HG03565 (cell line): ENCODE measurements around the gene IL3.

ENCODE experiments used
- ATAC-seq: cut with Tn5 transposase; IDR thresholded peaks from one replicate; pipeline ENCODE4 v1.9.1; 2021; ENCODE audit warnings: mild to moderate bottlenecking, moderate library complexity; ENCODE audit not compliant: unreplicated experiment

The IL3 gene

DNA sequence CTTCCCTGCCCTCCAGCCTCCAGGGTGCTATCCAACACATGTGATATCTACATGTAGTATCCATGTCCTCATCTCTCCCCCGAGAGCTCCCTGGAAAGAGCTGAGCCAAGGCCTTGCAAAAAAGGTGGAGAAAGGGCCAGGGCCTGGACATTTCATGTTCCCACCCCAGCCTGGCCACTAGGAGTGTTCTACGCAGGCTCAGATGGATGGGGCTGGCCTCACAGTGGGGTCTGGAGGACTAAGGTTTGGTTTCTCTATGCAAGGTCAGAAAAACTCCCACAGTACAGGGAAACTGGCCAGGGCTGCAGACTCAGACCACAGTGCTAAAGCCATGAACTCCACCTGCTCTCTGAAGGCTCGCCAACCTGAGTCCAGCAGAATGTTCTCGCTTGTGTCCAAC, 11.6 kb downstream of the IL3 start:
- no peak for ATAC-seq

DNA sequence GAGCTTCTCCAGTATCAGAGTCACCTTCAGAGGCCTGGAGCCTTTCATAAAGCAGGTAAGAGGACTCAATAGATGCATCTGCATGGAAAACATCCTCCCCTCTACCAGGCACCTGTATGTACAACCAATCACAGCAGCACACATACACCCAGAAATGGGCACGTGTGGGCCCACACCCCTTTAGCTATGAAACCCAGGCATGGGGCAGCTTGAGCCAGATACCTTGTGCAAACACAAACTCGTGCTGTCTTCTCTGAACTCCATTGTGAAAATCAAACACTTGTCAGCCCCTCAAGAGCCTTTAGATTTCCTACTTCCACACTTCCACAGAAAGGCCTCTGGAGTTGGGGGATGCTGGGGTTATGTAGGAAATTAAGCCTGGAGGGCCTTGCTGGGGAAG, 12.1 kb downstream of the IL3 start:
- no peak for ATAC-seq

DNA sequence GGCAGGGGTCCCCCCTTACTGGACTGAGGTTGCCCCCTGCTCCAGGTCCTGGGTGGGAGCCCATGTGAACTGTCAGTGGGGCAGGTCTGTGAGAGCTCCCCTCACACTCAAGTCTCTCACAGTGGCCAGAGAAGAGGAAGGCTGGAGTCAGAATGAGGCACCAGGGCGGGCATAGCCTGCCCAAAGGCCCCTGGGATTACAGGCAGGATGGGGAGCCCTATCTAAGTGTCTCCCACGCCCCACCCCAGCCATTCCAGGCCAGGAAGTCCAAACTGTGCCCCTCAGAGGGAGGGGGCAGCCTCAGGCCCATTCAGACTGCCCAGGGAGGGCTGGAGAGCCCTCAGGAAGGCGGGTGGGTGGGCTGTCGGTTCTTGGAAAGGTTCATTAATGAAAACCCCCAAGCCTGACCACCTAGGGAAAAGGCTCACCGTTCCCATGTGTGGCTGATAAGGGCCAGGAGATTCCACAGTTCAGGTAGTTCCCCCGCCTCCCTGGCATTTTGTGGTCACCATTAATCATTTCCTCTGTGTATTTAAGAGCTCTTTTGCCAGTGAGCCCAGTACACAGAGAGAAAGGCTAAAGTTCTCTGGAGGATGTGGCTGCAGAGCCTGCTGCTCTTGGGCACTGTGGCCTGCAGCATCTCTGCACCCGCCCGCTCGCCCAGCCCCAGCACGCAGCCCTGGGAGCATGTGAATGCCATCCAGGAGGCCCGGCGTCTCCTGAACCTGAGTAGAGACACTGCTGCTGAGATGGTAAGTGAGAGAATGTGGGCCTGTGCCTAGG, 13.0 kb downstream of the IL3 start, which contains the start of gene CSF2:
CSF2 (plus strand) TSS at position 559 of the 783 bp plus-strand sequence; CDS start at position 594, 35 bp downstream.
- no peak for ATAC-seq

DNA sequence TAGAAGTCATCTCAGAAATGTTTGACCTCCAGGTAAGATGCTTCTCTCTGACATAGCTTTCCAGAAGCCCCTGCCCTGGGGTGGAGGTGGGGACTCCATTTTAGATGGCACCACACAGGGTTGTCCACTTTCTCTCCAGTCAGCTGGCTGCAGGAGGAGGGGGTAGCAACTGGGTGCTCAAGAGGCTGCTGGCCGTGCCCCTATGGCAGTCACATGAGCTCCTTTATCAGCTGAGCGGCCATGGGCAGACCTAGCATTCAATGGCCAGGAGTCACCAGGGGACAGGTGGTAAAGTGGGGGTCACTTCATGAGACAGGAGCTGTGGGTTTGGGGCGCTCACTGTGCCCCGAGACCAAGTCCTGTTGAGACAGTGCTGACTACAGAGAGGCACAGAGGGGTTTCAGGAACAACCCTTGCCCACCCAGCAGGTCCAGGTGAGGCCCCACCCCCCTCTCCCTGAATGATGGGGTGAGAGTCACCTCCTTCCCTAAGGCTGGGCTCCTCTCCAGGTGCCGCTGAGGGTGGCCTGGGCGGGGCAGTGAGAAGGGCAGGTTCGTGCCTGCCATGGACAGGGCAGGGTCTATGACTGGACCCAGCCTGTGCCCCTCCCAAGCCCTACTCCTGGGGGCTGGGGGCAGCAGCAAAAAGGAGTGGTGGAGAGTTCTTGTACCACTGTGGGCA, 13.8 kb downstream of the IL3 start:
- ATAC-seq = no peak

DNA sequence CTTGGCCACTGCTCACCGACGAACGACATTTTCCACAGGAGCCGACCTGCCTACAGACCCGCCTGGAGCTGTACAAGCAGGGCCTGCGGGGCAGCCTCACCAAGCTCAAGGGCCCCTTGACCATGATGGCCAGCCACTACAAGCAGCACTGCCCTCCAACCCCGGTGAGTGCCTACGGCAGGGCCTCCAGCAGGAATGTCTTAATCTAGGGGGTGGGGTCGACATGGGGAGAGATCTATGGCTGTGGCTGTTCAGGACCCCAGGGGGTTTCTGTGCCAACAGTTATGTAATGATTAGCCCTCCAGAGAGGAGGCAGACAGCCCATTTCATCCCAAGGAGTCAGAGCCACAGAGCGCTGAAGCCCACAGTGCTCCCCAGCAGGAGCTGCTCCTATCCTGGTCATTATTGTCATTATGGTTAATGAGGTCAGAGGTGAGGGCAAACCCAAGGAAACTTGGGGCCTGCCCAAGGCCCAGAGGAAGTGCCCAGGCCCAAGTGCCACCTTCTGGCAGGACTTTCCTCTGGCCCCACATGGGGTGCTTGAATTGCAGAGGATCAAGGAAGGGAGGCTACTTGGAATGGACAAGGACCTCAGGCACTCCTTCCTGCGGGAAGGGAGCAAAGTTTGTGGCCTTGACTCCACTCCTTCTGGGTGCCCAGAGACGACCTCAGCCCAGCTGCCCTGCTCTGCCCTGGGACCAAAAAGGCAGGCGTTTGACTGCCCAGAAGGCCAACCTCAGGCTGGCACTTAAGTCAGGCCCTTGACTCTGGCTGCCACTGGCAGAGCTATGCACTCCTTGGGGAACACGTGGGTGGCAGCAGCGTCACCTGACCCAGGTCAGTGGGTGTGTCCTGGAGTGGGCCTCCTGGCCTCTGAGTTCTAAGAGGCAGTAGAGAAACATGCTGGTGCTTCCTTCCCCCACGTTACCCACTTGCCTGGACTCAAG, 14.6 kb downstream of the IL3 start:
- no peak for ATAC-seq

DNA sequence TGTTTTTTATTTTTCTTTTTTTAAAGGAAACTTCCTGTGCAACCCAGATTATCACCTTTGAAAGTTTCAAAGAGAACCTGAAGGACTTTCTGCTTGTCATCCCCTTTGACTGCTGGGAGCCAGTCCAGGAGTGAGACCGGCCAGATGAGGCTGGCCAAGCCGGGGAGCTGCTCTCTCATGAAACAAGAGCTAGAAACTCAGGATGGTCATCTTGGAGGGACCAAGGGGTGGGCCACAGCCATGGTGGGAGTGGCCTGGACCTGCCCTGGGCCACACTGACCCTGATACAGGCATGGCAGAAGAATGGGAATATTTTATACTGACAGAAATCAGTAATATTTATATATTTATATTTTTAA, 15.2 kb downstream of the IL3 start:
- no peak for ATAC-seq

DNA sequence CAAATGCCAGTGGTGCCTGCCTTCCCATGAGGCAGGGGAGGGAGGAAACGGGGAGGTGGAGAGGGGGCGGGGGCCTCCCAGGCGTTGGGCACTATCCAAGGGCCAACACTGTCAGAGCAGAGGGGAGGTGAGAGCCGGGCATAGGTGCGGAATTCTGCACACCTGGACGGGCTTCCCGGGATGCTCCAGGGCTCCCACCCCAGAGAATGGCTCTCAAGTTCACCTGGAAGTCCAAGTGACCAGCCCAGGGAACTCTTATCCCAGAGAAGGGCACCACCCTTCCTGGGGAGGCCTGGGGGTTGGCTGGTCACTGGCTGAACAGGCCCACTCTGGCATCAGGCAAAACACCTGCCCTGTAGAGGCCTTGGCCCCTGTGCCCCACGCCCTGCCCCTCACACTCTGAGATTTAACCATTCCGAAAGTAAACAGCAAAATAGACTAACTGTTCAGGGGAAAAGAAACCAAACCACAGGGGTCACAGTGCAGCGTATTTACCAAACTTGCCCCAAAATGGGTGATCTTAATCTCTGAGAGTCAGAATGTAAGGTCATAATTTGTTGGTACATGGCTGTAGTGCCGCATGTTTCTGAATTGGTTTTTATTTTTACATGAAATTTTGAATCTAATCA, 15.9 kb downstream of the IL3 start:
- ATAC-seq = no peak

DNA sequence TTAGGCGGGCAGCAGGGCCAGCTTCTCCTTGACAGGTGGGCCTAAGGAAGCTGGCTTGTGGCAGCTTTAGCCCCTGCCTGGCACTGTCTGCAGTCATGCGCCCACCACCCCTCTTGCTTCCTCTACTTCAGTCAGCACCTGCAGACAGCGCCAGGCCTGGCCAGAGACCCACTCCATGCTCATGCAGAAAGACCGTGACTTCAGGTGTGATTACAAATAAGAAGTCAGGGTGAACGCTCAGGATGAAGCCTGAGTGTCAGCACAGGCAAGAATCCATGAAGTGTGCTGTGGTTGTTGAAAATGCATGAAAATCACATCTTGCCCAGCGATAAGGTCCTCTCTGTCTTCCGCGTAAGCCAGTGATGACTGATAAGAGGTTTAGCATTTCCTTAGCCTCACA, 16.5 kb downstream of the IL3 start:
- no peak for ATAC-seq

DNA sequence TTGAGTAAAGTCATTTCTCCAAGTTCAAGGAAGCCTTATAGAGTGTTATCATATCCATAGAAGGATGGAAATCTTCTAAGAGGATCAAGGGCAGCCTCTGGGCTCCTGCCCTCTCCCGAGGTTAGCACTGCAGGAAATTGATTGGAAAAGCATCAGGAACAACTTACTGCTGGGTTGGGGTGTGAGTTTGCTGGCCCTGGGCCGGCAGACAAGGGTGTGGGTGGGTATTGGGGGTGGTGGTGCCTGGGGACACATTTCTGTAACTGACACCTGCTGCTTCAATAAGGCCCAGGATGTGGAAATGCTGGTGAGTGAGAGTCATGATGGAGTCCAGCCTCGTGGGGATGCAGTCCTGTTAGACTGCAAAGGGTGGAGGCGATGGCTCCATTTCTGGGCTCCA, 18.6 kb downstream of the IL3 start:
- no peak for ATAC-seq

DNA sequence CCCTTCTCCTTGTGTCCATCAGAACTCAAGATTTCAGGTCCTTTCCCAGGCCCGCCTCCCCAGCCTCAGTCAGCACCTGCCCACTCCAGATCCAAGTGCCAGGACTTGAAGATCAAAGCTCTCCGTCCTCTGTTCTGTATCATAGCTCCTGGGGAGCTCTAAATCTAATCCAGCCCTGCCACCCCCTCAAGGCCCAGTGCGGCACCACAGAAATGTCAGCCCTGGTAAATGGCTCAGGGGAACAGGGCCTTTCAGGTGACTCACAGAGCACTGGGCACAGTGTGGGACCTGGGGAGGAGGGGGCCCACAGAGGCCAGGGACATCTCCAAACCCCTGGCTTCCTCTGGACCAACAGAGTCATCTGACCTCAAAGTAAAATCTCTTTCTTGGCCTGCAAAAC, 19.2 kb downstream of the IL3 start:
- no peak for ATAC-seq

DNA sequence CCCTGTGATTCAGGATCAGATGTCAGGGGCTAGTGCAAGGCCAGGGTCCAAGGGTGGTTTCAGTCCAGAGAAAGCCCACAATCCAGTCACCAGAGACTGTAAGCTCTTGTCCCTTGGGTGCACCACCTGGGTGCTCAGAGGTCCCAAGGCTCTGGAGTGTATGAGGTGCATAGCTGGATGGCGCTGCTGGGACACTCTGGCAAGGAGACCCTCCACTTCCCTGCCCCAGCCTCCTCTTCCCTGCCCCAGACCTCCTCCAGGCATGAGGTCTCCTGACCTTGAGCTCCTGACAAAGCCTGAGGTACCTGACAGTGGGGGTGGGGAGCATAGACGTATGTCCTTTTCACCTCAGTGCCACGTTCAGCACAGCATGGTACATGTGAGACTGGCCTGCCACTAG, 20.1 kb downstream of the IL3 start:
- no peak for ATAC-seq

DNA sequence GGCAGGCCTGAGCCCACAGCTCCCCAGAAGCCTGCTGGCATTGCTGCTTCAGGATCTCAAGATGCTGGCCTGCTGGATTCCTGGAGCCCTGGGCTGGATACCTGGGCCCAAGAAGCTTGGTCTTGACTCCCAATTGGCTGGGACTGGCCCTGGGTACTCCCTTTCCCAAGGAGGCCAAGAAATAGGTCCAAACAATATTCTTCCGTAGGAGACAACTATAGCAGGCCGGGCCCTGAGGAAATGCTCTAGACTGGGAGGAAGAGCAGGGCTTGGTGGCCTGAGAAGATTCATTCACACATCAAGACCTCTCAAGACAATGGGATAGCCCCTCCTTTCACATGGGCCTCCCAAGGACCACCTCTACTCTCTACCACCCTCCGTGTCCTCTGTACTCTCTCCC, 21.0 kb downstream of the IL3 start:
- no peak for ATAC-seq

DNA sequence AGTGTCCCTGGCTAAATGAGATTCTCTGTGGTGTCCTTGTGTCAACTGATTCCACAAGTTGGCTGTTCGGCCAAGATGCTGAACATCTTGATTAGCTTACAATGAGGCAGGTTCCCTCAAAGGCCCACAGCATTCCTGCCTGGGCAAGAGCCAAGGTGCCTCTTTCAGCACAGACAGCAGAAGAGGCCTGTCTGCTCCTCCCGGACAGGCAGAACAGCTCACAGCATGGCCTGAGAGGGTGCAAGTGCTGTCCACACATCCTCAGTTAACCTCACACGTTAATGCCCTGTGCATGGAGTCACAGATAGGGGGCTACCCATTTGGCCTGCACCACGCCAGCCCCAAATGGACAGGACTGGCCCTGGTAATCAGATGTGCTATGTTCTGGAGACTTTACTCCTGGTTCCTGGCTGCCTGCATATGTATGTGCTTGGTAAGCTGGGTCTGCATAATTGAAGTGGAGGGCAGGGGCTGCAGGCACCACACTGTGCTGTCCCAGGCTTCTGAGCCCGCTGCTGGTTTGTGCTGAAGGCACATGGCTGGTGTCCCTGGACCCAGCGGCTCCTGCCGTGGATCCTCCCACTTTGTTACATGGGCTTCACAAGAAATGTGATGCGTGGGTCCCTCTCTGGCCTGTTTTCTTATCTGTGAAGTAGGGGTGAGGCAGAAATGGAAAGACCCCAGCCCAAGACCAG, 22.0 kb downstream of the IL3 start:
- ATAC-seq = no peak

DNA sequence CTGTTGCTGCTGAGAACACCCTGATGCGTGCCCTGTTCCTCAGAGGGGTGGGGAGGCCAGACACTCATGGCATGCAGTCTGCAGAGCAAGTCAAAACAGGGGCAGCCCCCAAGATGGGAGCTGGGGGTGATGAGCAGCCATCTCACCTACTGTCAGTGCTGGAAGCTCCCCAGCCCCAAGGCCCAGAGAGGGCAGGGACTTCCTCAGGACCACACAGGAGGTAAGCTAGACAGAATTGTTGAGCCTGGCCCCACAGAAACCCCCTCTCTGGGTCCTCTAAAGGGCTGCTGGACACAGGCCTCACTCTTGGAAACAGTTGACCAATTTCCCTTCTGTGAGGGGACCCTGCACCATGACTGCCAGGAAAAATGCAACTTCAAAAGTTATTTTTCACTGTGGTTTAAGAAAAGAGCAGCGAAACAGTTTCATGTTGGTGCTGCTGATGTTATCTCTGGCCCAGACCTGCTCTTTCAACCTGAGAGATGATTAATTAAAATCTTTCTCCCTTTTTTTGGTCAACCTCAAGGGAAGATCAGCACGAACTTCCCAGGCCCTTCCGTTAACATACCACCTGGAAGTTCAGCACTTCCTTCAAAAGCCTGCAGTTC, 22.7 kb downstream of the IL3 start:
- ATAC-seq = no peak

DNA sequence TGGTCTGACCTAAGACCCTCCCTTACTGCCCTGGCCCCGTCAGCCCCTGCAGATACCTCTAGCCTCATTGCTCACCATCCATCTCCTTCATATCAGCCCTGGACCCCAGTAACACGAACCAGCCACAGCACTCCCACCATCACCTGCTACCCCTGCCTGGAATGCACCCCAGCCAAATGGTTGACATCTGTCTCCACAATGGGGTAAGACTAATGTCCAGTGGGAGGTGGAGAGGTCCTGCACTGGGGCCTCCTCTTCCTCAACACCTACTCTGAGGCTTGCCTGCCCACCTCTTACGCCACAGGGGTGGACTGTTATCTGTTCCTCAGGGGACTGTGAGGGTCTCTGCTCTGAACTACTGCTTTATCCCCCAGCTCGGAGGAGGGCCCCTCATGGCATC, 25.2 kb downstream of the IL3 start:
- ATAC-seq = no peak

DNA sequence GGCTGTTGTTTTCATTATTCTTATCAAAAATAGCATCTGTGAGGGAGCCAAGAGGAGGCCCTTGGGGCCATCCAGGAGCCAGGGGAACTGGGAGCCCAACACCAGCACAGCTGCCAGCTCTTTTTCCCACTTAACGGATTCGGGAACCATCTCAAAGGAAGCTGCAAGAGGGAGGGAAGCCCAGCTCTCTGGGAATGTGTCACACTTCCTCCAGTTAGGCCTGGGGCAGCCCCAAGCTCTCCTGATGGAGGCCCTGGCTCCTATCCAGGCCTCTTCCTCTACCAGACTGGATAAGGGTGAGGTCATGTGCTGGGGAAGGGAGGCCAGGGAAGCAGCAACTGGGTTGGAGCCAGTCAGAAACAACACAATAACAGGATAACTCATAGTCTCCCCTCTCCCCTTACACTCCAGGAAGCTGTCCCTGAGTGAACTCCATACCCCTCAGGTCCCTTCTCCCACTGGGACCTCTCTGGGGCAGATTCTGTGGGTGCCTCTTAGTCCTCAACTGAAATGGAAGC, 25.9 kb downstream of the IL3 start:
- ATAC-seq = no peak

DNA sequence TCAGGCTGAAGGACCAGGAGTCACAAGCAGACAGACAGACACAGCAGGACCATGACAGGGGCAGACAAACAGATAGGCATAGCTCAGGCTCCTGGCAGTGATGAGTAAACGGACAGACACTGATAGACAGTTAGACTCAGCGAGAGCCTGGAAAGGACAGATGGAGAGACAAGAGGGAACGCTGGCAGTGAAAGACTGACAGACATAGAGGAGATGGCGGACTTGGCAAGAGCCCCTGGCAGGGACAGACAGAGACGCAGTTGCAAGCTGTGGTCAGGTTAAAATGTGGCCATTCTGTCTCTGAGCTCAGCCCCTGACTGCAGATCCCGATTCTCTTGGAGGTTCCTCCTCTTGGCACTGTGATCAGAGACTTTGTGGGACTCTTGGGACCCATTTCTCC, 26.7 kb downstream of the IL3 start:
- ATAC-seq = no peak

DNA sequence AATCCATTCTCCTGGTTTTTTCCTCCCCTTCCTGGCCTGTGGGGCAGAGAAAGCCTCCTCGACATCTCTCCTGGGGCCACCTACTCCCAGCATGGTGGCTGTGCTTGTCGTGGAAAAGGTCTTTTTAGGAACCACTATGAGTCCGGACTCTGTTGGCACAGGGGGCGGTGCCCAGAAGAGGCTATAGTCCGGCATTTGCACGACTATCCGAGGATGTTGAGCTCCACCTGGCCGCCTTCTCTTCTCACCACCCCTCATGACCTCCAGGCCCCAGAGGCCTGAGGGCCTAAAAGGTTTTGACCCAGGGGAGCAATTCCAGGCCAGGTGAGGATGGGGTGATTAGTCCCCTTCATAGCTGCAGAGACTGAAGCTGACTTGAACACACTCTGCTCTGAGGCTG, 27.2 kb downstream of the IL3 start:
- no peak for ATAC-seq

DNA sequence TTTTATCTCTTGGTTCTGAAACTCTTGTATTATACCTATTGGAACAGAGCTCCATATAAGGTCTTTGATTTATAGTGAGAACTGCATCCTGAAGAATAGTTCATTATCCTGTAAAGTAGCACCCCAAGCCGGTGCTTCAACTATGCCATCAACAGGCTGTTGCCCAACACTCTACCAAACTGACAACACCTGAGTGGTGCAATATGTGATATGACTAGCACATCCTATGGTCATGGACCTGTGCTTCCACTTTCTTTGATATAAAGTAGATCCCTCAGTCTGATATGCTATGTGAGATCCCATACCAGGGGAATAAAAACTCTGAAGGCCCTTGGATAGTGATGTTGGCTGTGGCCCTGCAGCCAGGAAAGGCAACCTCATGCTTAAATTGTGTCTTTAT, 28.9 kb downstream of the IL3 start:
- no peak for ATAC-seq

DNA sequence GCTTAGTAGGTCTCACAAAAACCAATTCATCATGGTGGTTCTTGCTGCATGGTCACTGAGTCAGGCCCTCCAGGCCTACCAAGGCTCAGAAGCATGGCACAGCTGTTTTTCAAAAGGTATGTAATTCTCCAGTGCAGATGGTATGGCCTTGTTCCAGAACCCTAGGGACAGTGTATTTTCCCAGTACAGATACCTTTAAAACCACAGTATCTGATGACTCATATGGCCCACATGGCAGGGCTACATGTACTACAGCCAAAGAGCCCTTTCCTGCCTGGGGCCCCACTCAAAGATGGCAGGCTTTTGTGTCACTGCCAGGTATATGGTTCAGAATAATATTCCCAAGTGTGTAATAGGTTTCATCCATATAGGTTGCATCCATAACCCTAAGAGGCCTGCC, 29.7 kb downstream of the IL3 start:
- no peak for ATAC-seq
